Panc1 (cell line): ENCODE results near the gene ING1. TPM values are rescaled to one million over a fixed set of nuclear protein-coding genes. Genes with fewer than 3 reads are reported as not detected.

Experiments
- ATAC-seq: fragments of 200-7000 bp; cut with Tn5 transposase; 2 replicates; pipeline ENCODE4 v1.9.1; 2020; ENCODE audit warnings: mild to moderate bottlenecking, moderate library complexity
- BruUV-seq: library from RNA; stranded (reverse); fragments of 400-500 nt; replicated peaks from 2 replicates; lab custom pipeline; 2021; lab: Mats Ljungman, UMichigan
- CTCF ChIA-PET: fragments of 300-600 bp; sonication (Branson Sonifier 250); formaldehyde crosslinking; loops from one replicate; lab custom pipeline; 2022; ENCODE audit warnings: antibody characterized with exemption; lab: Charles Lee
- POLR2A ChIA-PET: fragments of 300-600 bp; sonication (Branson Sonifier 250); formaldehyde crosslinking; loops from one replicate; lab custom pipeline; 2022; ENCODE audit warnings: antibody characterized with exemption; lab: Charles Lee
- DNase-seq: peaks from one replicate; pipeline ENCODE4 v3.0.0-alpha.2; 2010; ENCODE audit warnings: low read depth, low spot score
- H3K27ac ChIP-seq: 2 replicates; pipeline ENCODE4 v1.5.1; 2011; ENCODE audit warnings: mild to moderate bottlenecking, low read length, inconsistent platforms
- H3K27me3 ChIP-seq: fragments of 200-500 bp; sonication (Bioruptor generic); 2 replicates; pipeline ENCODE4 v1.6.0; 2014; ENCODE audit warnings: low read length, inconsistent platforms; ENCODE audit not compliant: control insufficient read depth, insufficient read depth
- H3K36me3 ChIP-seq: fragments of 200-500 bp; sonication (Bioruptor generic); 2 replicates; pipeline ENCODE4 v1.5.1; 2014; ENCODE audit warnings: inconsistent platforms, mild to moderate bottlenecking, low read length, moderate library complexity; ENCODE audit not compliant: control insufficient read depth, insufficient read depth
- H3K4me1 ChIP-seq: 2 replicates; pipeline ENCODE4 v1.5.1; 2011; ENCODE audit warnings: inconsistent platforms, mild to moderate bottlenecking, low read length, moderate library complexity; ENCODE audit not compliant: control insufficient read depth, insufficient read depth
- H3K4me3 ChIP-seq, 2 experiments: 2 replicates each; pipeline ENCODE4 v1.5.1; 2011 to 2012; ENCODE audit warnings: low read depth in 2 of 2, low read length in 2 of 2, mild to moderate bottlenecking in 2 of 2, inconsistent platforms in 1 of 2, moderate library complexity in 1 of 2
- H3K9me3 ChIP-seq: fragments of 200-500 bp; sonication (Bioruptor generic); 2 replicates; pipeline ENCODE4 v1.5.1; 2014; ENCODE audit warnings: low read depth, mild to moderate bottlenecking, inconsistent platforms, low read length, moderate library complexity; ENCODE audit not compliant: control insufficient read depth, insufficient read depth
- CTCF ChIP-seq: fragments of 450-650 bp; IDR thresholded peaks from 2 replicates; pipeline ENCODE4 v1.5.1; 2017; ENCODE audit warnings: mild to moderate bottlenecking
- POLR2AphosphoS5 ChIP-seq: IDR thresholded peaks from 2 replicates; pipeline ENCODE4 v1.6.1; 2012; ENCODE audit warnings: mild to moderate bottlenecking, low read depth, low read length, moderate library complexity
- REST ChIP-seq, 2 experiments: IDR thresholded peaks; 2 replicates each; pipeline ENCODE4 v1.6.1; 2011 to 2012; ENCODE audit warnings: low read depth in 2 of 2, control low read depth in 1 of 2, low read length in 1 of 2, mild to moderate bottlenecking in 1 of 2, moderate library complexity in 1 of 2; ENCODE audit not compliant: insufficient read depth in 1 of 2
- SIN3A ChIP-seq: IDR thresholded peaks from 2 replicates; pipeline ENCODE4 v1.6.1; 2012; ENCODE audit warnings: low read depth, mild to moderate bottlenecking, low read length, moderate library complexity, borderline replicate concordance; ENCODE audit not compliant: insufficient read depth
- TCF7L2 ChIP-seq: IDR thresholded peaks from 2 replicates; pipeline ENCODE4 v1.6.1; 2011; ENCODE audit warnings: mild to moderate bottlenecking, low read depth, low read length, inconsistent platforms
- in situ Hi-C: cut with HindIII; loops from 2 replicates; pipeline ENCODE4 v1.10.0; 2016; ENCODE audit warnings: low sequenced_read_pairs, low pct_unique_long_range_greater_than_20kb
- intact Hi-C: fragments of 100-400 bp; cut with micrococcal nuclease; formaldehyde crosslinking; loops from one replicate; pipeline ENCODE4 v1.10.0; 2022; ENCODE audit not compliant: unreplicated experiment
- total RNA-seq: library from RNA; stranded (reverse); gene quantifications from one replicate; pipeline ENCODE4 v1.2.1, GENCODE V29; 2021; ENCODE audit not compliant: unreplicated experiment

Gene ING1
- total RNA-seq, 1 experiment from 2014 or later = 9.2 TPM

- H3K4me3 ChIP-seq = no peak overlapping the region
- DNase-seq (no peak), ATAC-seq (no peak)
- in situ Hi-C loops = no loop called here
- H3K9me3 ChIP-seq = no peaks in the 10 kb centered on the region
- no peak overlapping the region for H3K27ac ChIP-seq
- TF ChIP-seq POLR2AphosphoS5 (no peak), CTCF (no peak), REST (IDR thresholded peaks at IDR 0.05; ENCODE audit: insufficient read depth in 1 of 2, low read depth in 2 of 2, low read length in 1 of 2) (no peak), SIN3A (no peak), TCF7L2 (no peak)
- no peaks in the 10 kb centered on the region for H3K4me1 ChIP-seq
- no peaks in the 10 kb centered on the region for H3K27me3 ChIP-seq
- no TSS peak for BruUV-seq
- H3K36me3 ChIP-seq = no peaks in the 10 kb centered on the region
- ChIA-PET CTCF (no interaction called here), POLR2A (interaction anchor here (0.6 to 0.7 kb wide), 2 partner anchors 22 to 798 kb away, joined by 3 read pairs; no protein-coding TSS in a partner anchor)
- intact Hi-C loops = no loop called here
Measured at GRCh38 chr13:110757296-110757695, 43.8 kb downstream of the ING1 start.

- ChIA-PET CTCF (no interaction called here), POLR2A (interaction anchor here (0.6 kb wide), 1 partner anchor 46 kb away, joined by 15 read pairs; no protein-coding TSS in a partner anchor)
- no peak for ATAC-seq
- Histone ChIP-seq H3K9me3 (no peaks in the 10 kb centered on the region), H3K36me3 (no peaks in the 10 kb centered on the region), H3K4me3 (no peak overlapping the region), H3K27me3 (no peaks in the 10 kb centered on the region), H3K4me1 (no peaks in the 10 kb centered on the region), H3K27ac (no peak overlapping the region)
- in situ Hi-C loops = no loop called here
- BruUV-seq = no TSS peak
- TF ChIP-seq REST (IDR thresholded peaks at IDR 0.05; ENCODE audit: insufficient read depth in 1 of 2, low read depth in 2 of 2, low read length in 1 of 2) (no peak), CTCF (no peak), SIN3A (no peak), POLR2AphosphoS5 (no peak), TCF7L2 (no peak)
- no peak for DNase-seq
- intact Hi-C loops = no loop called here
Measured at GRCh38 chr13:110758195-110758805, 44.8 kb downstream of the ING1 start.
